ENCODE data around the gene TMPRSS11A. TPM values are rescaled to one million over a fixed set of nuclear protein-coding genes. Genes with fewer than 3 reads are reported as not detected.

TMPRSS11A gene
- polyA plus RNA-seq, 1 experiment = not detected

DNA sequence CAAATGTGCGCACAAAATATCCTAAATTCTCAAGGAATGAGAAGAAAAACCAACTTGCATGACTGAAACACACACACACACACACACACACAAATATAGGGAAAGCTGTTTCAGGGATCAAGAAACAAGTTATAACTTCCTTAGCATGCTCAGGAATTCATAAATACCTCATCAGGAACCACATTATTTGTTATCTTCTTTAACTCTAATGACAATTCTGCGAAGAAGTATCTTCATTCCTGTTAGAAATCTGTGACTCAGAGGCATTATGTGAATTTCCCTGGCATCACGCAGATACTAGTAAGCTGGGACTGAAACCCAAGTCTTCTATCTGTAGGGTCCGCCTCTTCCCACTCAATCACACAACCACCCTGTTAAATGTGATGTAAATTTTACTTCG is 30.3 kb downstream of the TMPRSS11A start:
- ChIA-PET POLR2A (no interaction called here), CTCF (interaction anchor here (1.0 kb wide), 1 partner anchor 23 kb away, joined by 3 read pairs; no protein-coding TSS in a partner anchor)
- no peak overlapping the region for H3K27ac ChIP-seq (ENCODE audit: low read depth, low read length)
- DNase-seq (ENCODE audit: low read depth, low spot score) = no peak
- H3K9me3 ChIP-seq (ENCODE audit: control insufficient read depth, insufficient read depth, low read length) = no peaks in the 10 kb centered on the region
- H3K27me3 ChIP-seq (ENCODE audit: control insufficient read depth, insufficient read depth, low read length) = no peaks in the 10 kb centered on the region
- TF ChIP-seq, protein P1, sequence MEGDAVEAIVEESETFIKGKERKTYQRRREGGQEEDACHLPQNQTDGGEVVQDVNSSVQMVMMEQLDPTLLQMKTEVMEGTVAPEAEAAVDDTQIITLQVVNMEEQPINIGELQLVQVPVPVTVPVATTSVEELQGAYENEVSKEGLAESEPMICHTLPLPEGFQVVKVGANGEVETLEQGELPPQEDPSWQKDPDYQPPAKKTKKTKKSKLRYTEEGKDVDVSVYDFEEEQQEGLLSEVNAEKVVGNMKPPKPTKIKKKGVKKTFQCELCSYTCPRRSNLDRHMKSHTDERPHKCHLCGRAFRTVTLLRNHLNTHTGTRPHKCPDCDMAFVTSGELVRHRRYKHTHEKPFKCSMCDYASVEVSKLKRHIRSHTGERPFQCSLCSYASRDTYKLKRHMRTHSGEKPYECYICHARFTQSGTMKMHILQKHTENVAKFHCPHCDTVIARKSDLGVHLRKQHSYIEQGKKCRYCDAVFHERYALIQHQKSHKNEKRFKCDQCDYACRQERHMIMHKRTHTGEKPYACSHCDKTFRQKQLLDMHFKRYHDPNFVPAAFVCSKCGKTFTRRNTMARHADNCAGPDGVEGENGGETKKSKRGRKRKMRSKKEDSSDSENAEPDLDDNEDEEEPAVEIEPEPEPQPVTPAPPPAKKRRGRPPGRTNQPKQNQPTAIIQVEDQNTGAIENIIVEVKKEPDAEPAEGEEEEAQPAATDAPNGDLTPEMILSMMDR (IDR thresholded peaks at IDR 0.05; ENCODE audit: low read depth, low read length) = no peak
- no peak overlapping the region for H3K4me3 ChIP-seq (ENCODE audit: low read depth, low read length)

DNA sequence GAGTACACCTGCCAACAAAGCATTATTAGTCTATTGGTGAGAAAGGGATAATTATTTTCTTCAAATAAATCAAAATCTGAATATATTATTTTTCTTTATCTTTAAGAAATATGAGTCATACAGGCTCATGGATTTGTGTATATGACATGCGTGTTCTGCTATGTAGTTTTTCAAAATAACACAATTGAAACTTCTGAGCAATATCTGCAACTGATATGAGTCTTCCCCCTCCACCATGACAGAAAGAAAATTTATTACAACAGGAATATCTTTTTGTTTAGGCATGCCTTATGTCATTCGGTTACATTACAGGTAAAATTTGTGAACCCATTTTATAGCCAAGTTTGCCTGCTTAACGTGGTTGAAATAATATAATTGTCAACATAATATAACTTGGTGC is 32.0 kb downstream of the TMPRSS11A start:
- TF ChIP-seq, protein P1 (IDR thresholded peaks at IDR 0.05; ENCODE audit: low read depth, low read length) = no peak
- Histone ChIP-seq H3K27ac (ENCODE audit: low read depth, low read length) (no peak overlapping the region), H3K4me3 (ENCODE audit: low read depth, low read length) (no peak overlapping the region), H3K27me3 (ENCODE audit: control insufficient read depth, insufficient read depth, low read length) (no peaks in the 10 kb centered on the region), H3K9me3 (ENCODE audit: control insufficient read depth, insufficient read depth, low read length) (peaks cover 3% of the 10 kb centered on the region; the same call in 1 of the 2 replicates)
- CTCF ChIA-PET = no interaction called here
- POLR2A ChIA-PET = no interaction called here
- DNase-seq (ENCODE audit: low read depth, low spot score) = no peak

DNA sequence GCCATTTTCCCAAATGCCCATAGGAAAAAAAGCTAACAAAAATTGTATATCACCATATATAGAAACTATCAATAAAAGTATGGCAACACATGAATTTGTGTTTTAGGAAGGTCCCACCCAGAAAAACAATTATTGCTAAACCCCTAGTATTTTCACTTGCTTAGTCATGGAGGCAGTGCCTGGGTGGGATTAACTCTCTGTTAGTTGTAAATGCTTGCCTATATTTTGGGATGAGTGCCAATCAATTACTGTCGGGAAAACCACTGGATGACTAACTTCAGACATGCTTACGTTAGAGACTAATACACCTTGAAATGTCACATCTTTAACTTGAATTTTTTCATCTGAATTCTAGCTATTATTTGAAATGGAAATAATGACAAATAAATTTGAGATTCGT is 33.9 kb downstream of the TMPRSS11A start:
- ChIA-PET POLR2A (no interaction called here), CTCF (interaction anchor here (1.3 to 1.4 kb wide), 2 partner anchors 20 to 183 kb away, joined by 4 to 5 read pairs; no protein-coding TSS in a partner anchor)
- Histone ChIP-seq H3K27me3 (ENCODE audit: control insufficient read depth, insufficient read depth, low read length) (no peaks in the 10 kb centered on the region), H3K27ac (ENCODE audit: low read depth, low read length) (no peak overlapping the region), H3K4me3 (ENCODE audit: low read depth, low read length) (no peak overlapping the region), H3K9me3 (ENCODE audit: control insufficient read depth, insufficient read depth, low read length) (peaks cover 3% of the 10 kb centered on the region; the same call in 1 of the 2 replicates)
- TF ChIP-seq, protein P1 (IDR thresholded peaks at IDR 0.05; ENCODE audit: low read depth, low read length) = no peak
- no peak for DNase-seq (ENCODE audit: low read depth, low spot score)

DNA sequence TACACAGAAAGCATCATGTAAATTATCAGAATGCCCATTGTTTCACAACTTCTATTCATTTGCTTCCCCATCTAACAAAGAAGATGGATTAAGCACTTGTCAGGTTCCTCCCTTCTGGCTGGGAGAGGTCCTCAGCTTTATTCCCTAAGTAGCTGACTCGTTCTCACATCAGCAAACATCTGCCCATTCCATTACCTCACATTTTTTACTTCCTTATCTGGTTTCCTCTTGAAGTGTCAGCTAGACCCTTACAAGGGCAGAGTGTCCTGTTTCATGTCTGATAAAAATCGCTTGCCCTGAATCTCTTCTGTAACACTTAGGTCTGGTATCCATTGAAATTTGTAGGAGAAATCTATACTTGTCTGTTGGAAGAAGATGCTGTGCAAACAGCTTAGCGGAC is 34.7 kb downstream of the TMPRSS11A start:
- ChIA-PET CTCF (interaction anchor here (1.3 to 1.4 kb wide), 2 partner anchors 19 to 182 kb away, joined by 4 to 5 read pairs; no protein-coding TSS in a partner anchor), POLR2A (no interaction called here)
- DNase-seq (ENCODE audit: low read depth, low spot score) = no peak
- TF ChIP-seq, protein P1 (IDR thresholded peaks at IDR 0.05; ENCODE audit: low read depth, low read length) = no peak
- H3K4me3 ChIP-seq (ENCODE audit: low read depth, low read length) = no peak overlapping the region
- no peak overlapping the region for H3K27ac ChIP-seq (ENCODE audit: low read depth, low read length)
- H3K27me3 ChIP-seq (ENCODE audit: control insufficient read depth, insufficient read depth, low read length) = no peaks in the 10 kb centered on the region
- peaks cover 3% of the 10 kb centered on the region; the same call in 1 of the 2 replicates for H3K9me3 ChIP-seq (ENCODE audit: control insufficient read depth, insufficient read depth, low read length)

DNA sequence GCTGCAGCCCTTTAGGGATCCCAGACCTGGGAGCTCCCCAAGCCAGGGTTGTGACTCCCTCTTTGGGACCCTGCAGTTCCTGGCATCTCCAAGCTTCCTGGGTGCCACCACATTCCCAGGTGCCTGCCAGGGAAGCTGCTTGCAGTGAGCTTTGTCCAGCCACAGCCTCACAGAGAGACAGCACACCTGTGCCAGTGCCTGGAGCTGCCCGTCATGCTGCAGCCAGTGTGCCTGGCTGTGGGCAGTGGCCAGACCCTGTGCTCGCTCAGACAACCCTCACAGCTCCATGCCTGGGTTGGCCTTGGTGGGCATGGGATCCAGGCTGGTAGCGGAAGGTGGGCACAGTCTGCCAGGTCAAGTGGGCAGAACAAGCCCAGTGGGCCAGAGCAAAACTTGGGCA is 36.0 kb downstream of the TMPRSS11A start:
- H3K27ac ChIP-seq (ENCODE audit: low read depth, low read length) = no peak overlapping the region
- no peak overlapping the region for H3K4me3 ChIP-seq (ENCODE audit: low read depth, low read length)
- no peaks in the 10 kb centered on the region for H3K27me3 ChIP-seq (ENCODE audit: control insufficient read depth, insufficient read depth, low read length)
- H3K9me3 ChIP-seq (ENCODE audit: control insufficient read depth, insufficient read depth, low read length) = peaks cover 3% of the 10 kb centered on the region; the same call in 1 of the 2 replicates
- CTCF ChIA-PET = interaction anchor here (3.4 kb wide), 1 partner anchor 16 kb away, joined by 13 read pairs; no protein-coding TSS in a partner anchor
- TF ChIP-seq, protein P1 (IDR thresholded peaks at IDR 0.05; ENCODE audit: low read depth, low read length) = no peak
- POLR2A ChIA-PET = no interaction called here
- DNase-seq (ENCODE audit: low read depth, low spot score) = no peak

Data from AG04450 (cell line).